GM21423 (cell line): Measurements from ENCODE around the gene CCR5.
"Not testable (repeated sequence)": the region's sequence is repeated elsewhere in the genome, so short reads cannot be mapped to it uniquely, and the experiment has no call there.

ENCODE experiments used
- ATAC-seq: cut with Tn5 transposase; IDR thresholded peaks from one replicate; pipeline ENCODE4 v1.9.1; 2021; ENCODE audit warnings: mild to moderate bottlenecking, moderate library complexity; ENCODE audit not compliant: unreplicated experiment

The CCR5 gene

GRCh38 chr3:46370839-46371518 is at the start of gene CCR5:
TSS of gene CCR5 (plus strand) at chr3:46370946. CDS start at chr3:46372903, 1,957 bp downstream.
- ATAC-seq: no peak

DNA sequence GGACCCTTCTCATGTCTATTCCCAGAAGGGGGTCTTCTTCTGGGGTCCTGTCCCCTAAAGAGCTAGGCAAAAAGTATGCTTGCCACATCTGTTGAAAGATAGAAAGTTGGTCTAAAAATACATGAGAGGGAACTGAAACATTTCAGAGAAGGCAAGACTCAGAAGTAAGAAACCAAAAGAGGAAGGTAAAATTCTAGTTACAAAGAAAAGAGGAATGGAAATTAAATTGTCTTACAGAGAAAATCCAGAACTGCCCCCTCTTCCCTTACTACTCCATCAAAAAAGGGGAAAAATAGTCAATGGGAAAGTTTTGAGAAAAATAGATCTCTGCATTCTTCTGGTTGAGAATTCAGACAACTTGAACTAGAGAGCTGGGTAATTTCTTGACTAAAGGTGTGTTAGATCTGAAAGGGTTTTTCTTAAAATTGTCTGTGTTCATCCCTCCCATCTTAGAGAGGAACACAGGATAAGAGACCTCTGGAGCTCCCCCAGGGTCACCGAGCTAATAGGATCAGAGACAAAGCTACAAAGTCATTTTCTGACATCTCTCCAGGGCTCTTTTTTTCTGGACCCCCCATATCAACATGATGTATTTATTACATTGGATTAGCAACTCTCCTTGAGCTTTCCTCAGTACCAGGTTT is 49.2 kb upstream of the CCR5 start:
- no peak for ATAC-seq

DNA sequence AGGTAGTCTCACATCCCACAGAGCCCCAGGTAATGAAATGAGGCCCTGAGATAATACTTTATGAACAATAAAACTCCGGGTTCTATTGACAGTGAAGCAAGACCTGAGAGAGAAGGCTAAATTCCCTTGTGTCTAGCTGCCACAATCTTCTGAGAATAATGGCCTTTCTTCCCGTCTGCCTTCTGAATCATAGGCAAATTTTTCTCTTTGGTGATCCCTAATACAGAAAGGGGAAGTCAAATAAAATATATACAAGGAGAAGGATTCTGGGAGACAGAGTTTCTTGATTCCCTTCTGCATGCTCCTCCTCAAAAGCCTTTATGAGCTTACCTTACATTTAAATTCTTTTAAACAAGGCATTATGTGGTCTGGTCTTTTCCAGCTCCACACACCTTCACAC is 46.7 kb upstream of the CCR5 start:
- no peak for ATAC-seq

GRCh38 chr3:46325645-46326300 is 45.0 kb upstream of the CCR5 start:
- ATAC-seq: no peak

GRCh38 chr3:46330676-46331075 is 40.1 kb upstream of the CCR5 start:
- not testable (repeated sequence) for ATAC-seq

DNA sequence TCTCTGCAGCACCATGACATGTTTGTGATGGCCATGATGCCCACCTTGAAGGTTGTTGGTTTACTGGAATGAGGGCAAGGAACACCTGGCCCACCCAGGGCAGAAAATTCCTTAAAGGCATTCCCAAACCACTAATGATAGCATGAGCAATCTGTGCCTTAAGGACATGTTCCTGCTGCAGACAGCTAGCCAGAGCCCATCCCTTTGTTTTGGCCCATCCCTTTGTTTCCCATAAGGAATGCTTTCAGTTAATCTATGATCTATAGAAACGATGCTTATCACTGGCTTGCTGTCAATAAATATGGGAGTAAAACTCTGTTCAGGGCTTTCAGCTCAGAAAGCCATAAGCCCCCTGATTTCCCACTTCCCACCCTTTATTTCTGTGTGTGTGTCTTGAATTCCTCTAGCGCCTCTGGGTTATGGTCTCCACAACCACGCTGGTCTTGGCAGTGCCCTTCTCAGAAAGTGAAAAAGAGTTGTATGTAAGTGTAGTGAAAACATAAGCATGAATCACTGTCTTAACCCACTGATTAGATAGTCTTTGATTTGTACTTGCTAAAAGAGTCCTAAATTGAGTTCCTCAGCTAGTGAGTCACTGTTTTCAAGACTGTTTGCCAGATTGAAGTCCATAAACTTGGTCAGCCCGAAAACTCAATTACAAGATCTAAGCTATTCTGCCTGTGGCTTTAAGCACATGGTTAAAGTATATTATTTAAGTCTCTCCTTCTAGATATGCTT is 35.8 kb upstream of the CCR5 start:
- no peak for ATAC-seq

DNA sequence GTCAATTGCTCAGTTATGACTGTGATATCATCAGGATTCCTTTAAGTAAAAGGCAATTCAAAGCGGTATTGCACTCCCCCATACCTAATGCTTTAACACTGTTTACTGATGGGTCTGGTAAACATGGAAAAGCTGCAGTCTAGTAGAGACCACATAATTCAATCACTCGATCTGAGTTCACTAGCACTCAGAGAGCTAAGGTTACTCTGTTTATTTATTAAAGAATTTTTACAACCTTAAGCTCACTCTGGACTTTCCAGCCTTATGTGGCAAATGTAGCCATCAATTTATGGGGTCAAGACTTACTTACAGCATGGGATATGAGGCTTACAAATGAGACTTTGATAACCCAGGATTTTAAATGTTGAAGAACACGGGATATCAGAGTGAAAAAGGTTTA is 35.2 kb upstream of the CCR5 start:
- no peak for ATAC-seq

DNA sequence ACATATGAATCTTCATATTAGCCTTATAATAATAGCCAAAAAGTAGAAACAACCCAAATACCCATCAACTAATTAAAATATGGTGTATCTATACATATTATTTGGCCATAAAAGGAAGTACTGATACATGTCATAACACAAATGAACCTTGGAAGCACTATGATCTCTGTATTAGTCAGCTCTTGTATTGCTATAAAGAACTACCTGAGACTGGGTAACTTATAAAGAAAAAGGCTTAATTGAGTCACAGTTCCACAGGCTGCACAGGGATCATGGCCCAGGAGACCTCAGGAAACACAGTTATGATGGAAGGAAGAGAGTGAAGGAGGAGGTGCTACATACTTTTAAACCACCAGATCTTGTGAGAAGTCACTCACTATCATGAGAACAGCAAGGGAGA is 32.8 kb upstream of the CCR5 start:
- ATAC-seq: no peak

DNA sequence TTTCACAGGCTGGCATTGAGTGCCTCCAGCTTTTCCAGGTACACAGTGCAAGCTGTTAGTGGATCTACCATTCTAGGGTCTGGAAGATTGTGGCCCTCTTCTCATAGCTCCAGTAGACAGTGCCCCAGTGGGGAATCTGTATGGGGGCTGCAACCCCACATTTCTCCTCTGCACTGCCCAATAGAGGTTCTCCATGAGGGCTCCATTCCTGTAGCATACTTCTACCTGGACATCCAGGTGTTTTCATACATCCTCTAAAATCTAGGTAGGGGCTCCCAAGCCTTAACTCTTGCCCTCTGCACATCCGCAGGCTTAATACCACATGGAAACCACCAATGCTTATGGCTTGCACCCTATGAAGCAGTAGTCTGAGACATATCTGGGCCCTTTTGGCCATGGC is 31.9 kb upstream of the CCR5 start:
- ATAC-seq: no peak

GRCh38 chr3:46344476-46344875 is 26.3 kb upstream of the CCR5 start:
- ATAC-seq: no peak

DNA sequence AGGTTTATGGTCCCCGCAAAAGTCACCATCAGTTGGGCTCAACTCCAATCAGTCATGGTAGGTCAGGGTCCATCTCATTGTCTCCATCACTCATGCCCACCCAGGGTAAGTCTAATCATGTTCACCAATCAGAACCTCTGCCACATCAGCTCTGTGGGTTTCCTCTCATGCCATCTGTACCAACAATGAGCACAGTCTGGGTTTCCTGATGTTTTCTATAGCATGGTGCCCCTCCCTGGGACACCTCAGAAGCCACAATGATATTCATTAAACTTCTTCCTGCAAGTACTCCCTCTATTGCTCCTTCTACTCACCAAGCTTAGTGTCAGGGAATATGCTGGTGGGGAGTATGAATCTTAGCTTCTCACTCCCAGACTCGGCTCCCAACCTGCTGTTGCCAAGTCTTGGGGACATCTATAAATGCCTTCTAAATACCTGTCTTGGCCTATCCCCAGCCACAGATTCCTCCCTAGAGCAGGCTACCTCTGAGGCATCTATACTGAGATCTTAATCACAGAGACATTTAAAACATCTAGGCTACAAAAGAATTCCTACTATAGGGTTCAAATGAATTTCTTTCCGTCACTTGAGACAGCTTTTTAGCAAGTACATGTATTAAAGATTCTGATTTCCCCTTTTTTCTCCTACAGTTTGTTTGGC is 21.8 kb upstream of the CCR5 start:
- no peak for ATAC-seq

DNA sequence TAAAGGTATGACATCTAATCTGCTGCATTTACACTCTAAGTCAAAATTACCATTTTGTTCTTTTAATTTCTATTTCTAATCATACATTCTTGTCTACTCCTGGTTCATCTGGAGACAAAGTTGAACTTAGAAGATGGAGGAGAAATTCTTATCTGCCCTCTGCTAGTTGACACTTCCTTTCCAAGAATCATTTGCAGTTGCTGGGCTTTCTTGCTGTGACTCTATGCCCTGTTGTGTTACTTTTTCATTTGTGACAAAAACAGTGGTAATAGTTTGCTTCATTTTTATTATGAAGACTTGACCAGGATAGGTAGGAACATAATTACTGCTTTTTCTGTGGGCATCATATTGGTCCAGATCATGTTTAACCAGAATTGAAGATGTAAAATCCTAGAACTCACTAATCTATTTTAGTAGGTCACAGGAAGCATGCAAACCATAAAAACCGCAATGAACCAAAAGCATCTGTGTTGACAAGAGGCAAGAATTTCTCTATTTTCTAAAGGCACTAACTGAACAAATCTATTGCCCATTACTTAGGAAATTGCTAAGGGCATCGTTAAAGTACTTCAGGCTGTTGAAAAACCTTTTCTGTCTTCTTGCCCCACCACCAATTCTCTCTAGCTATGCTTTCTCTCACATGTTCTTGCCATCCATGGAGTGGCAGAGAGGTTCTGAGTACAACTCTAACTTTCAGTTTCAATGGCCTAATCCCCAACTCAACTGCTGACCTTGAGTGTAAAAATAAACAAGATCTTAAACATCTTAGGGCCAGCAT is 21.1 kb upstream of the CCR5 start:
- ATAC-seq: peak; percentile 85

- ATAC-seq: peak; percentile 34
Measured at GRCh38 chr3:46350262-46350565, 20.5 kb upstream of the CCR5 start.

GRCh38 chr3:46351646-46352045 is 19.1 kb upstream of the CCR5 start:
- ATAC-seq: no peak

GRCh38 chr3:46353090-46353489 is 17.7 kb upstream of the CCR5 start:
- ATAC-seq: no peak

DNA sequence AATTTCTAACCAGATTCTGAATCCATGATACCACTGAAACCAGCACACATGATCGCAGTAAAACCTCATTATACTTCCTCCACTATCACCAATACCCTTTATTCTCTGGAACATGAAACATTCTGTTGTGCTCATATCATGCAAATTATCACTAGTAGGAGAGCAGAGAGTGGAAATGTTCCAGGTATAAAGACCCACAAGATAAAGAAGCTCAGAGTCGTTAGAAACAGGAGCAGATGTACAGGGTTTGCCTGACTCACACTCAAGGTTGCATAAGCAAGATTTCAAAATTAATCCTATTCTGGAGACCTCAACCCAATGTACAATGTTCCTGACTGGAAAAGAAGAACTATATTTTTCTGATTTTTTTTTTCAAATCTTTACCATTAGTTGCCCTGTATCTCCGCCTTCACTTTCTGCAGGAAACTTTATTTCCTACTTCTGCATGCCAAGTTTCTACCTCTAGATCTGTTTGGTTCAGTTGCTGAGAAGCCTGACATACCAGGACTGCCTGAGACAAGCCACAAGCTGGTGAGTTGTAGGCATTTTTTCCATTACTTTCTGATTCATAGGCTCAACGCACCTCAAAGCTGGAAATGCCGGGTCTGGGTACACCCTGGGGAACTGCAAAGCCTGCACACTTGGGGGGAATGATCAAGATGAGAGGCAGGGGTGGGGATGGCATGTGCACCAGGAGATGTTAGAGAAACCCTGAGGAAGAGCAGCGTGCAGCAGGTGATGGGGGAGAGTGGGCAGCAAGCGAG is 16.9 kb upstream of the CCR5 start, which contains the start of gene CCR2:
TSS of gene CCR2 (plus strand) at position 465 of the 764 bp plus-strand sequence. CDS start 3,417 bp downstream, outside the sequence.
- ATAC-seq: no peak

GRCh38 chr3:46354478-46354877 is 16.3 kb upstream of the CCR5 start:
- no peak for ATAC-seq

DNA sequence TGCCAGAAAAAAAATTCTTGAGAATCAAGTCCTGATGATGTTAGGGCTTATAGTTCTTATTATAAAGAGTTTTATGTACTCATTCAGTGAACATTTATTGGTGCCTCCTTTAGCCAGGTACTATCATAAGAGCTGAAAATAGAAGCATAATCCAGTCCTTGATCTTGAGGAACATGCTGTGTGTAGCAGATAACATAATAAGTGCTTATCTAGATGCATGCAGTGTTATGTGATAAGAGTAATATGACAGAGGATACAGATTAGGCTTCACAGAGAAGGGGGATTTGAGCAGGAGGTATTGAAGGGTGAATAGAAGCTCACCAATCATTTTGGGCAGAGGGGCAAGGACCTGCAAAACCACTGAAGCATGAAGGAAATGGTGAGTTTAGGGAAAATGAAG is 15.8 kb upstream of the CCR5 start:
- ATAC-seq: no peak

DNA sequence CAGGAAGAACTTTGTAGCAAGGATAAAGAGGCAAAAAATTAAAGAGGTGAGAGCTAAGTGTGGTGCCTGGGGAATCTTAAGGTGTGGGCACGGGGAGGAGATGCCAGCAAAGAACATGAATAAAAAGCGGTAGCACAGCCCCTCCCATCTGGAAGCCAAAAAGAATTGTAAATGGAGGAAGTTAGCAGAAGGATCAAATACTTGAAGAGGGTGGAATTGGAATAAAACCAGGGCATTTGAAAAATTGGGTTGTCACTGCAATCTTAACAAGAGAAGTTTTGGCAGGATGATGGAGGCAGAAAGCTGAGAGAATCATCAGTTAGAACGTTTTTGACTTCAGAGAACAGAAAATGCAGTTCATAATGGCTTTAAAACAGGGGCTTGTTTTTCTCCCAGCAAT is 14.5 kb upstream of the CCR5 start:
- ATAC-seq: no peak

DNA sequence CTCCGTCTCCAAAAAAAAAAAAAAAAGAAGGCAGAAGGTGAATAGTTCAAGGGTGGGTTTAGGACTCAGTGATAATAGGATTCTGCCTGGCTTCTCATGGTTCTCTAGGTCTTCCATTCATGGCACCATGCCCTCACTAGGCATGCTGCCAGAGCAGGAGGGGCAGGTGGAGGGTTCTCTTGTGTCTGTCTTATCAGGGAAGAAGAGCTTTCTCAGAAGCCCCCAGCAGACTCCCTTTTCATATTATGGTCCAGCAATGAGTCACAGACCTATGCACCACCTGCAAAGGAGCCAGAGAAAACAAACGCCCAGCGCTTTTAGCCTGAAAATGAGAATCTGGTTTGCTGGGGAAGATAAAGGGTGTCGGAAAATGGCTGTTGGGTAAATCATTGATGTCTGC is 13.8 kb upstream of the CCR5 start:
- ATAC-seq: no peak
